GM20431 (cell line): ENCODE results near the gene RAB15.

ENCODE experiments used
- in situ Hi-C: fragments of 300-500 bp; cut with MseI, MboI; formaldehyde crosslinking; loops from one replicate; pipeline ENCODE4 v1.15.0; 2020; ENCODE audit warnings: low sequenced_read_pairs; ENCODE audit not compliant: unreplicated experiment

The RAB15 gene

DNA sequence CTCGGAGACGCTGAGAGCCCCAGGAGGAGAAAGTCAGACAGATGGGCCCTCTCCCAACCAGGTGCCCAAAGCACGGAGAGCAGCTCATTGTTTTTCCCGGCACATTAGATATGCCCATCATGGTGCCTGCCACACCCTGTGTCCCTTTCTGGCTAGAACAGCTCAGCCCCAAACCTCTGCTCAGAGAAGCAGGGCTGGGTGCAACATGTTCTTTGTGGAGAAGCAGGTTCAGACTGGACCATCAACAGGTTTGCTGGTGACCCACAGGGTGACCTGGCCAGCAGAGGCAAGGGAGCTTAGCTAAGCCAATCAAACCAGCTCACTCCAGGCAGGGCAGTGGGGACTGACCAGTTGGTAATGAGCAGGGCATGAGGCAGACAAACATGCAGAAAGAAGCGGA lies 13.4 kb downstream of the RAB15 start:
- in situ Hi-C loops, result no loop called here

DNA sequence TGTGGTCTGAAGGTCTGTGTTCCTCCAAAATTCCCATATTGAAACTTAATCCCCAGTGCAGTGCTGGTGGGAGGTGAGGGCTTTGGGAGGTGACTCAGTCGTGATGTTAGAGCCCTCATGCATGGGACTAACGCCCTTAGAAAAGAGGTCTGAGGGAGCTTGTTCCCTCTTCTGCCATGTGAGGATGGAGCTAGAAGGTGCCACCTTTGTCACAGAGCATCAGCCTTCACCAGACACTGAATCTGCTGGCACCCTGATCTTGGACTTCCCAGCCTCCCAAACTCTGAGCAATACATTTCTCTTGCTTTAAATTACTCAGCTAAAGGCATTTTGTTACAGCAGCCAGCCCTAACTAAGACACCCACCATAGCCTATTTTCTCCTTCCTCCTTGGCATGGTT lies 13.9 kb downstream of the RAB15 start:
- in situ Hi-C loops, result no loop called here

DNA sequence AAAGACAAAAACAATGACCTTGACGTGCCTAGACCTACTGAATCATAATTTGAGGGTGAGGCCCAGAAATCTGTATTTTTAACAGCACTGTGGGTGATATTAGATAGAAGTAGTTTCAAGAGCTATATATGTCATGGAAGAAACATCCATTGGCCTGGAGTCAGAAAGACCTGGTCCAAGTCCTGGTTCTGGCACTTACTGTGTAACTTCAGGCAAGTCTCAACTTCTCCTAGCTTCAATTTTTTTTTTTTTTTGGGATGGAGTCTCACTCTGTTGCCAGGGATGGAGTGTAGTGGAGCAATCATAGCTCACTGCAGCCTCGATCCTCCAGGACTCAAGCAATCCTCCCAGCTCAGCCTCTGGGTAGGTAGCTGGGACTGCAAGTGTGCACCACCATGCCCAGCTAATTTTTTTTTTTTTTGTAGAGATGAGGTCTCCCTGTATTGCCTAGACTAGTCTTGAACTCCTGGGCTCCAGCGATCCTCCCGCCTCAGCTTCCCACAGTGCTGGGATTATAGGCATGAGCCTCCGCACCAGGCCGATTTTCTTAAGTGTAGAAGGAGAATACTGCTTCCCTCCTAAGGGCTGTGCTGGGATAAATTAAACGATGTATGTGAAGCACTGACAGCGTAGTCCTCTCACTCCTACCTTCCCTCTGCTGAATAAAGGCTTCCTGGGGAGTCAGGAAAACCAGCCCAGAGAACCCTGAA lies 15.3 kb downstream of the RAB15 start:
- in situ Hi-C loops, result no loop called here

DNA sequence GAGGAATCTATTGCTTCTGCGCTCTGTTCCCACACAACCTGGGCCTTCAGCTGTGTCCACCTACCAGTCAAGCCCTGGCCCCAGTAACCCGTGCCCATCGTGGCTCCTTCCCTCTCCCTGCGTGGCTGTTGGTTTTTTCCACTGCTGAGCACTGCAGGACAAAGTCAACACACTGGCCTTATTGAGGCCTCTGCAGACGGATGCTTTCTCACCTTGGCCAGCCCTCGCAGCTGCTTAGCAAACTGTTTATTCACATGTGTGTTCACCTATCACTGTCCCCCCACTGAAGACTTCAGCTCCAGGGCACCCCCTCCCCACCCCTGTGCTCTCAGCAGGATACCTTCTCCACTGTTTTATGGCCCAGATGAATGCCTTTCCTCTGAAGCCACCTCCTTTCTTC lies 16.8 kb downstream of the RAB15 start:
- in situ Hi-C loops, result no loop called here

DNA sequence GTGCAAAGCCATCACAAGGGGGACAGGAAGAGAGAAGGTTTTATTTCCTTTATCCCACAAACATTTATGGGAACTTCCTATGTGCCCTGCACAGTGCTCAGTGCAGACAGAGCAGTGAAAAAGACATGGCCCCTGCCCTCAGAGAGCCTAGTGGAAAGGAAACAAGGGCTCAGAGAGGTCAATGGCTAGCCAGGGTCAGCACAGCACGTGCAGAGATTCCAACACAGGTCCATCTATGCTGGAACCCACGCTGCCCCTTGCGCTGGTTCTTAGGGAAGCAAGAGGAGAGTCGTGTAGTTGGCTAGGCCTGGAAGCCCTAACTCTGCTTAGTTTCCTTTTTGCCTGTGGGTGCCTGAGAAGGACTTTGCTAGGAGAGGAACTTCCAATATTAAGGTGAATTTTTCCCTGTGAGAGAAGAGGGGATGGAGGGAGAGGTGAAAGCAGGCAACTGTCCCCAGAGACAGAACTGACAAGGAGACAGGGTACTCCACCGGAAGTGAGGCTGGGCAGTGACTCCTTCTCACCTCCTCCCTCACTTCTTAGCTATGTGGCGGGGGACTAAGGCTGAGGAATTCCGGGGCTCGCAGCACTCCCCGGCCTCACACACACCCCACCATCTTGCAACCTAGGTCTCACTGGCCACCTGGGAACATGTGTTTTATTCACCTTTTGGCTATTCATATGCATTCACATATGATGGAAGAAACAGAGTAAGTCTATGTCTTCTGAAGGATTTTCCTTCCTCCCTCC lies 17.5 kb downstream of the RAB15 start:
- in situ Hi-C loops, result no loop called here

DNA sequence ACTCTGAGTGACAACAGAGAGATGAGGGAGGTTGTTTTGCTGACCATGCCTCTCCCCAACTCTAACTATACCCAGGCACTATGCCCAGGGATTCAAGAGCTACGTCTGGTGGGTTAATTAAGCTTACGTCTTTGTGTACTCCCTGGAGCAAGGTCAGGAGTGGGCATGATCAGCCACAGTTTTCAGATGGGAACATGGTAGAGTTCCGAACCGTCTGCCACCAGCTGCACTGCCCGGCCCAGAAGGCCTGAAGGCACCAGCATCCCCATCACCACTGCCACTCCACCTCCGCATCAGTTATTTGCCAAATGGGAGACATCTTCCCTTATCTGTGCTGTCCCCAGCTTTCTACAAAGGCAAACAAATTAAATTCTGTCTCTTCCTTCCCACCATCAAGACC lies 18.5 kb downstream of the RAB15 start:
- in situ Hi-C loops, result no loop called here

DNA sequence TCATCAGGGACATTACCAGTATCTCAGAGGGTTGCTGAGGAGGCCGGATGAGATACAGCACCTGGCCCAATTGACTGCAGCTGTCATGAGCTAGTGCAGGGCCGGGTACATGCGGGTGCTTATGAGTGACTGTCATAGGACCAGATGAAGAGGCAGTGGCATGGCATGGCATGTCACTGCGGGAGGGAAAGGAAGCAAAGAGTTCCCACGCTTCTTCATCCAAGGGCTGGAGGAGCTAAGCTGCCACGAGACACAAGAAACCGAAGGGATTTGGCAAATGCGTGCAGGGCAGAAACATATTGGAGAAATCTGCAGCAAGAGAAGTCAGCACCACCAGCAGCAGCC lies 18.9 kb downstream of the RAB15 start:
- in situ Hi-C loops, result no loop called here

DNA sequence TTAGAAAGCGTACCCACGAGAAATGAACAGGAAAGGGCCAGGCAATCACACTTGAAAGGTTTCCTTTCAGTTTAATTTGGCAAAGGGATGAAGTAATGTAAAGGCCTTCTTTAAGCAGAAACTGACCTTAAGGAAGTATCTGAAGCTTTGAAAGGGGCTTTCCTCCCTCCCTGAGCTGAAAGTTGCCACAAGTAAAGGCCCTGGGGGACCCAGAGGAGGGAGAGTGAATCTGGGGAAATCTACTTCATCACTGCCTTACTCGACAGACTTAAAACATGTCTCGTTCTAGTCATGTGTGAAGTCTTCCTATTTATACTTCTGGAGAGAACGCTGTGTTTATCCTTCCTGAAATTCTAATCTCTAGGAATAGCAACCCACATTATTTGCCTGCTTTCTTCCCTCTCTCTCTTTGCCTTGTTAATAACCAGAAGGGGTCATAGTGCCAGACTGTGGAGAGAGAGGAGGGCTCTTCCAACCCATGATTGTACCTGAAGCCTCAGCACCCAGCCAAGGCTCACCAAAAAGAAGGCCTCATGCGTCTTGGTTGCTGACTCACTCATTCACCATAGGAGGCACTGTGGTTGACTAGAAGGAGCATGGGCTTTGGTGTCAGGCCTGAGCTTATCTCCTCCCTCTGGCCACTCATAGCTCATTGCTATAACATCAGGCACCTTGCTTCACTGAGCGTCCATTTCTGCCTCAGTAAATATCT lies 19.4 kb downstream of the RAB15 start:
- in situ Hi-C loops, result no loop called here

DNA sequence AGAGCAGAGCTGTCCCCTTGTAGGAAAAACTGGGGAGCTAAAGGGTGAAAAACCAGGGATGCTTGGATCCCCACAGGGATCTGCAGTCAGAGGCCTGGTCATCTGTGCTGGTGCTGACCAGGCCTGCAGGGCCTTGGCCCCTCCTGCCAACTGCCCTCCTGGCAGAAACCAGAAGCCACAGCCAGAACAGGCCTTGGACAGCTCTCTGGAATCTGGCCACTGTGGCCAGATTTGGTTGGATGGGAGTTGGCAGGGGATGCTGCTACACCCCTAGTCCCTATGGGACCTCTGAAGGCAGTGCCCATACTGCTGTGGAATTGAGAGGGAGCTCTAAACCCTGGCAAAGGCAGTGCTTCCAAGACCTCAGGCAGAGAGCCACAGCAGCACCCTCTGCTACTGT lies 20.4 kb downstream of the RAB15 start:
- in situ Hi-C loops, result no loop called here

DNA sequence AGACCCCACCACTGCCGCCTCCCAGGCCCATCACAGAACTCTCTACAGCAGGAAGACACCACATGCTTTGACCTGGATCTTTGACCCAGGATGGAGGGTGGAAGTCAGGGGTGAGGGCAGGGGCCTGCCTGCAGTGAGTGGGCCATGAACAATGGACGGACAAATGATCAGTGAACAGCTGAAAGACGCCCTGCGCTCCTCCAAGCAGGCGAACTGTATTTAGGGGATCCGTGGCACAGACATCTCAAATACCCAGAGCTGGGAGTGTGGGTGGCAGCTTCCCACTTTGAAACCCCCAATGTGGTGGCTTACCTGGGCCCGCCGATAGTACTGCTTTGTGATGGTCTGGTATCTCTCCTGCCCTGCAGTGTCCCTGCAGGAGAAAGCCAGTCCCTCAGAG lies 20.8 kb downstream of the RAB15 start:
- in situ Hi-C loops, result no loop called here

DNA sequence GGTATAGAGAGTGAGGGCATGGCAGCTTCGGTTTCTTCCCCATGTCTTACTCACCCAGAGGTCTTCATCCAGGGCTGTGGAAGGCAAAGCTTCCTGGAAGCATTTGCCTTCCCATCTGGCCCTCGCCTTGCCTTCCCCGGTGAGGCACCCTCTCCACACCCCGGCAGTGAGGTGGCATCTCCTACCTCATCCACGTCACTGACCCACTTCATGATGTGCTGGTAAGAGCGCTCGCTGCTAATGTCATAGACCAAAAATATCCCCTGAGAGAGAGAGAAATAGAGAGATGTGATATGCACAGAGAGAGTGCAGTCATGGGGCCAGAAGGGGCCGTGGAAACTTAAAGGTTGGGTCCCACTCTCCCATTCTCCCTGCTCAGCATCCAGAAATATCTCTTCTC lies 21.2 kb downstream of the RAB15 start:
- in situ Hi-C loops, result no loop called here

DNA sequence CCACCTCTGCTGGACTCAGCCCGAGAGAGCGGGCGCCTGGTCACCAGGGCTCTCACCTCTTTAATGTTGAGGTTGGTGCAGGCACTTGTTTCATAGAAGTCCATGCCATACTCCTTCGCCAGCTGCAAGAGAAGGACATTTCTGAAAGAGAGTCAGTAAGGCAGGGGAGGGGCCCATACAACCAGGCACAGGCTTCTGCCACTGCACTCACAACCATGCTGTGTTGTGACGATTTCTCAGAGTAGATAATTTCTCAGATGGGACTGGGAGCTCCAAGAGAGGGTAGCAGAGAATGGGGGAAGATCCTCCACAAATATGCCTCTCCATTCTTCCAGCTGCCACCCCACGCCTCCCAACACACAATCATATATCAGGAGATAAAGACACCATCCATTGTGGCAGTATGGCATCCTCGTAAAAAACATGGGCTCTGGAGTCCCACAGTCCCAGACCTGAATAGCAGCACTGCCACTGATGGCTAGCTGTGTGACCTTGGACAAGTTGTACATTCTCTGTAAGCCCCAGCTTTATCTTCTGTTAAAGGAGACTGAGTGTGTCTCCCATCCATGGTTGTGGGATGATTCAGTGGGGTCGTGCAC lies 23.4 kb downstream of the RAB15 start:
- in situ Hi-C loops, result no loop called here

DNA sequence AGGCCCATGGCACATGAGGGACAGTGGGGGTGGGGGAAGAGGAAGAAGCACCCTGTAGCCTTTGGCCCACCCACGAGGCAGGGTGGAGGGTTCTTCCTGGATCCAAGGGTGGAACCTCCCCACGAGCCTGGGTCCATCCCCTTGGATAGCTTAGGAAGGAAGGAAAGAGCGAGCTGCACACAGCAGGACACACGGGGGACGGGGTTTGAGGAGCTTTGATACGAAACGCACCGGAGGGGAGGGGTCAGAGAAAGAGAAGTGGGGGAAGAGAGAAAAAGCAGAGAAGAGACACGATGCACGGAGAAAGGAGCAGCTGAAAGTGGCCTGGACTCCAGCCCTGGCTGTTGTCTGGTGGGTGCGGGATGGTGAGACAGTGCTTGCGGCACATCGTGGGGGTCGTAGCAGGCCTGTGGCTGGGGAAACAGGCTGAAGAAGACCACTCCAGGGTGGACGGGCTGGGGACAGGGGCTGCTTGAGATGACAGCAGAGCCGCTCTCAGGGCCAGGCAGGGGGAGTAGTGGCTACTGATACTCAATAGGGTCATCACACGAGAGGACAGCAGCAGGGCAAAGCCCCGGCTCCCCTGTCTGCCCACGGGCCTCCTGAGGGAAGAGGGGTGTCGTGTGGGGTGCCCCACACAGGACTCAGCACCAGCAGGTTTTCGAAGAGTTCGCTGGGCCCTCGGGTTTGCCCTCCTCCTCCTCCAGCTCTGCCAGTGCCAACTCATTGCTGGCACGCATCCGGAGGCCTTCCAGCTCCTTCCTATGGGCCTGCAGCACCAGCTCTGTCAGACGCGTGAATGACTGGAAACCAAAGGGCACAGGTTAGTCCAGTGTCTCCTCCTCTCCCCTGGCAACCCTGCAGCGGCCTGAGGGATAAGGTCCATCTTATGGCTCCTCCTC lies 24.2 kb downstream of the RAB15 start:
- in situ Hi-C loops, result no loop called here

DNA sequence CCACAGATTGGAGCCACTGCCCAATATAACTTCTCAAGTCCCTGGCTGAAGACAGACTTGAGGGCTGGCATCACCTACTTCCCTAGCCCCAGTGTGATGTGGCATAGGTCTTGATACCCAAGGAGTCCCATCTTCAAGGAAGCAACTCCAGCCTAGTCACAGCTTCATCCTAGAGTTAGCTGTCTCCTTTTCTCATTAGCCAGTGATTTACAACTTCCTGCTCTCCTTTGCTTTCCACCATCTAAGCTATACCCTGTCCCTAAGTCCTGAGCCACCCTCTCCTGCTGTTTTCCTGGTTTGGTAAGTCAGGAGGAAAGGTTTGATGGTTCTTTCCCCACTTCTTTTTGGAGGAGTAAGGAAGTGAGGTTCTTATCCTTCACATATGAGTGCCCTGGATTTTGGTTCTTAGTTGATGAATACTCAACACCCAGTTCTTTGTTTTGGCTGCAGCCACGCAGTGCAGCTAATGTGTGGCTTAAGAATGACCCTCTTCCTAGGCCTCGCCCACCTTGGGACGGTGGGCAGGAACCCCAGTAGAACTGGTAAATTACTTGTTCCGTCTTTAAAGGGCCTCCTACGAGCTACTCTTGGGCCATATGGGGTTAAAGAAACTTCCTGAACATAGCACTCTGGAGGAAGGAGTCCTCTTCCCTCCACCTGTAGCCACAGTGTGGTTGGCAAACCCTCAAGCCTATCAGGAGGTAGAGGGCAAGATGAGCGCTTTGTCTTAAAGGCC lies 25.7 kb downstream of the RAB15 start:
- in situ Hi-C loops, result no loop called here

DNA sequence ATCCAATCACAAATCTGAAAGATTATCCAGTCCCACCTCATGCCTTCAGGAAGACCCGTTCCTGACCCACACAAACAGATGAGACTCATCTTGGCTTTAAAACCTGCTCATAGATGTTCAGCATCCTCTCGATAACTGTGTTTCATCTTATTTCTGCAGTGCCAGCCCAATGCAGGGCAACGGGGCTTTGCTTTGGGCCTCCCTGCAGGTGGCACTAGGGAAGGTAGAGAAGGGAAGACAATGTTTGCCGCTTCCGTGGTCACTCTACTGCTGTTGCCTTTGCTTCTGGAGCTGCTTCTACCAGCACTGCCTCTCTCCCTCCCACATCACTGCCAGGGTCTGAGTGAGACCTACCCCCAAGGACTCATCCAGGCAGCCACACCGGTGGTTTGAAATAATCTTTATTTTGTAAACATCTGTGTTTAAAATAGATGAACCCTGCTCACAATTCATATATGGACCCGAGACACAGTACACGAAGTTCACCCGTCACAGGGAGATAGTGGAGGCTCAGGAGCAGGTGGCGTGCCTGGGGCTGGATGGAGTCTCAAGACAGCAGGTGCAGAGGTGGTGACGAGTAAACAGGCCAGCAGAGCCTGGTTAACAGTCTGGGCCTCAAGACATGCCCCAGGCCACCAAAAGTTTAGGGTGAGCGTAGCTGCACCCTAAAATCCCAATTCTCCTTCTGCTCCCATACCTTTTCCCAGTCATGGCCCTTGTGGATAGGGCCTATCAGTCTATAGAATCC lies 26.5 kb downstream of the RAB15 start:
- in situ Hi-C loops, result no loop called here

DNA sequence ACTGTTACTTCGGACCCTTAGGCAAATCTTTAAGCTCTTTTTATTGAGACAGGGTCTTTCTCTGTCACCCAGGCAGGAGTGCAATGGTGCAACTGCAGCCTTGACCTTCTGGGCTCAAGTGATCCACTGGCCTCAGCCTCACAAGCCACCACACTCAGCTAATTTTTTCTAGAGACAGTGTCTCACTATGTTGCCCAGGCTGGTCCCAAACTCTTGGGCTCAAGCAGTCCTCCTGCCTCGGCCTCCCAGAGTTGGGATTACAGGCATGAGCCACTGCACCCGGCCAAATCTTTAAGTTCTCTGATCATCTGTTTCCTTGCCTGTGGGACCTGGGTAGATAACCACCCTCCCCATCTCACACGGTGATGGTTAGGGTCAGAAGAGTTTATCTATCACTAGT lies 27.3 kb downstream of the RAB15 start:
- in situ Hi-C loops, result no loop called here

DNA sequence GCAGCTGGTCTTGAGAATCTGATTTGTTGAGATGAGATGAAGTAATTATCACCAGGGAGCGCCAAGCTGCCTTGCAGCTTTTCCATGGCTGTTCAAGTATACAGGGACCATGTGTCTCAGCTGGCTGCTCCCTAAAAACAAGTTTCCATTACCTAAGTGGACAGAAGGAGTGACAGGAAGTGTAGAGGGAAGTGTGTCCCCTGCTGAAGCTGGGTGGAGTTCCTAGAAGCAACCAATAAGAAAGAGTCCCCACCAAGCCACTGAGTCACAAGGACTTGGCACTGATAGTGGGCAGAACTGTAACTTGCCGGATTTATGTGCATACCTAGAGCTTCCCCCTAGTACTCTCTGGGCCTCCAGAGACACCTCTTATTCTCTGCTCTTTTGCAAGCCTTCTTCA lies 28.1 kb downstream of the RAB15 start:
- in situ Hi-C loops, result no loop called here

DNA sequence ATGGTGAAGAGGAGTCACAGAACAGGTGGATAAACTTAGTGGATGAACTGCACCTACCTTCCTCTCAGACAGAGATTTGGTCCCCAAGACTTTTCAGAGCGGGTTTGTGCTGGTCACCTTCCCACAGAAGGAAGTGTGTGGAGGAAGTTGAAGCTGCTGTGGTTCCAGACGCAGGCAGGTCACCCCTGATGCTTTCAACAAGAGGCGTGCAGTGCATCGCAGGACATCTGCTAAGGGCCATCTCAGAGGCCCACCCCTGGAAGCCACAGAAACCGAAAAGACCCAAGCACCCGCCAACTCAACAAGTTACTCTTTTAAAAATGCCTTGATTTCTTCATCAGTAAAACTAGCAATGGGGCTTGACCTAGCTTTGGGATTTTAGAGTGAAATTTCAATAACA lies 28.6 kb downstream of the RAB15 start:
- in situ Hi-C loops, result no loop called here
